HG03139 (cell line): ENCODE results near the gene HMGCS2.

Source experiments
- ATAC-seq: cut with Tn5 transposase; IDR thresholded peaks from one replicate; pipeline ENCODE4 v1.9.1; 2021; ENCODE audit not compliant: unreplicated experiment

The HMGCS2 gene

DNA sequence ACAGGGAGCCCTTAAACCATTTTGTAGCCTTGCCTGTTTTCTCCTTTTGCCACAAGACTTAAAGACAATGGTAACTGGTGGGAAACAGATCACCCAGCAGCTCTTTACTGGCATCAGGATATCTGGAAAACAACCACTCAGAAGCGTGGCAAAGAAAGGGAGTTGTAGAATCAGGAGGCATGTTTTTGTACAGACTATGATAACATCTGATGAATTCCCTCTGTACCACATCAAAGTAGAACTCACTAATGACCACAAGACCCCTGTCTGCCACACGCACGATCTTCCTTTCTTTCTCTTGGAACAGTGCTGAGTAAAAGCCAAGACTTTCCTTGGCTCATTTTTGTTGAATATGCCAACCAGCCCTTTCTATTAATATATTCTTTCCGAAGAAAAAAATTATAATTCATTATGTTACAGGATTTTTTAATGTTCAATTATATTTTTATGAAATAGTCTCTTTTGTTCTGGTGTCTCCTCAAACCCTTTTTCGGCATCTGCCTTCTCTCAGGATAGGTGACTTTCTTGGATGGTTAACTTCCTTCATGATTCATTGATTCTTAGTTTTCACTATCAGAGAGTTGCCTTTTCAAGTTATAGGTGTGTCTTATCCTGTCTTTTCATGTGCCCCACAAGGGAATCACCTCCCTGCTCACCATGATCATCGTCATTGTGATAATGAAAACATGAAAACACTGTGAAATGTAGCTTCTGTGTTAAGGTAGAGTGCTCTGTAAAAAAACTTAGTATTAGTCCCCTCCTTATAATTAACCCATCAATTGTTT, 64.8 kb downstream of the HMGCS2 start:
- no peak for ATAC-seq

GRCh38 chr1:119702384-119702783, 66.3 kb downstream of the HMGCS2 start:
- no peak for ATAC-seq

DNA sequence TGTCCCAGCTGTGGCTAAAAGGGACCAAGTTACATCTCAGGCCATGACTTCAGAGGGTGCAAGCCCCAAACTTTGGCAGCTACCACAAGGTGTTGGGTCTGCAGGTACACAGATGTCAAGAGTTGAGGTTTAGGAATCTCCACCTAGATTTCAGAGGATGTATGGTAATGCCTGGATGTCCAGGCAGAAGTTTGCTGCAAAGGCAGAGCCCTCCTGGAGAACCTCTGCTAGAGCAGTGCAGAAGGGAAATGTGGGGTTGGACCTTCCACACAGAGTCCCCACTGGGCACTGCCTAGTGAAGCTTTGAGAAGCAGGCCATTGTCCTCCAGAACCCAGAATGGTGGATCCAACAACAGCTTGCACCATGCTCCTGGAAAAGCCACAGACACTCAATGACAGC, 67.0 kb downstream of the HMGCS2 start:
- ATAC-seq = no peak

DNA sequence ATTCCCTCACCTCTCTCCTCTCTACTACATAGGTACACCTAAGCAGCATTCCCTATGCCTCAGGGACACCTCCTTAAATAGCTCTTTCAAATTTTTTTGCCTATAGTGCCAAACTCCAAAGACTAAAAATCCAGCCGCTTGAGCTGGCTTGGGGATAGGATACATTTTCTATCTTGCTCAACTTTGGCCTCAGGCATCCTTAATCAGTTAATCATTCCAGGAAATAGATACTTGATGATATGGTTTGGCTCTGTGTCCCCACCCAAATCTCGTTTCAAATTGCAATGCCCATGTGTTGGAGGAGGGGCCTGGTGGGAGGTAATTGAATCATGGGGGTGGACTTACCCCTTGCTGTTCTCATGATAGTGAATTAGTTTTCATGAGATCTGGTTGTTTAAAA, 68.4 kb downstream of the HMGCS2 start:
- no peak for ATAC-seq
